Gastrocnemius medialis (tissue), 4 donors: ENCODE results near the gene IDUA.

ENCODE experiments used
- CTCF ChIP-seq, 5 experiments: fragments of 450-650 bp in 3 of 5; fragments of 200-600 bp in 2 of 5; sonication (generic) in 2 of 5; IDR thresholded peaks in 4 of 5; conservative IDR thresholded peaks in 1 of 5; 1 replicate in 4 of 5; 2 replicates in 1 of 5; pipeline ENCODE4 v1.5.1; 2016 to 2019; ENCODE audit warnings: antibody characterized with exemption in 5 of 5, mild to moderate bottlenecking in 3 of 5, moderate library complexity in 3 of 5
- POLR2A ChIP-seq, 2 donors: fragments of 450-650 bp; IDR thresholded peaks; one replicate each; pipeline ENCODE4 v1.6.1; 2017; ENCODE audit warnings: antibody characterized with exemption in 2 of 2, mild to moderate bottlenecking in 2 of 2, moderate library complexity in 2 of 2

GRCh38 chr4:961351-962230 is 25.3 kb upstream of the IDUA start:
- TF ChIP-seq CTCF (IDR thresholded peaks at IDR 0.05 in 4 of 5, conservative IDR thresholded peaks at IDR 0.05 in 1 of 5) (no peak), POLR2A (IDR thresholded peaks at IDR 0.05) (no peak)
